HG03175 (cell line): ENCODE measurements around the gene BHLHA15.

Source experiments
- ATAC-seq: cut with Tn5 transposase; IDR thresholded peaks from one replicate; pipeline ENCODE4 v1.9.1; 2021; ENCODE audit warnings: mild to moderate bottlenecking, moderate library complexity; ENCODE audit not compliant: unreplicated experiment

The BHLHA15 gene

GRCh38 chr7:98223351-98223897 is 12.2 kb downstream of the BHLHA15 start:
- no peak for ATAC-seq

DNA sequence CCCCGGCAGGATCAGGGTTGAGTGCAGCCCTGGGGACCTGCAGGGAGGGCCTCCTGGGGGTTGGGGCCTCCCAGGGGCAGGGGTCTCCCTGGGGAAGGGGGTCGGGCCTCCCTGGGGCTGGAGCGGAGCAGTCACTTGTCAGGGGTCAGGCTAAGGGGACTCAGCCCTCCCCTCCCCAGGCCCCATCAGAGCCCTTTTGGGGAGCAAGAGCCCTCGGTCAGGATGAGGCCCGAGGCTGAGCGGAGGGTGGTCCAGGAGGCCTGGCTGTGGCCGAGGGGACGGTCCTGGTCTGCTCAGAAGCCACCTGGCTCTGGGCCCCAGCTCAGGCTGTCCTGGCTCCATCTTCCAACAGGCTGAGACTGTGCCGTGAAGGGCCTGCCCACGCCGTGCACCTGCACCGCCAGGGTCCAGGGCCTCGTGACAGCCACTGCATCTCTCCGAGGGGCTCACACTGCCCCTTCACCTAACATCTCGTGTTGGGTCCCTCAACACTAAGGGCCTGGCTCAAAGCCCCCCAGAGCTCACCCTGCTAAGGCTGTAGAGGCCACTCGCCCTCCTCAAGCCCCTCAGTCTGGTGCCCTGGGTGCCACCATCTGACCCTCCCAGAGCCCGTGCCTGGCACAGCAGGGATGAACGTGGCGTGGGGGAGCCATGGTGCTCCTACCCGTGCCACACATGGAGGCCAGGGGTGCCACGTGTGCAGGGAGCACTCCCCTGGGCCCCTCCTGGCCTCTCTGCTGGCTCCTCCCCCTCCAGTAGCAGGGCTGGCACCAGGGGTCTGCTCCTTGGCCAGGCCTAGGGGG is 12.9 kb downstream of the BHLHA15 start:
- ATAC-seq = no peak

- ATAC-seq = no peak
Measured at GRCh38 chr7:98224701-98225181, 13.5 kb downstream of the BHLHA15 start.

DNA sequence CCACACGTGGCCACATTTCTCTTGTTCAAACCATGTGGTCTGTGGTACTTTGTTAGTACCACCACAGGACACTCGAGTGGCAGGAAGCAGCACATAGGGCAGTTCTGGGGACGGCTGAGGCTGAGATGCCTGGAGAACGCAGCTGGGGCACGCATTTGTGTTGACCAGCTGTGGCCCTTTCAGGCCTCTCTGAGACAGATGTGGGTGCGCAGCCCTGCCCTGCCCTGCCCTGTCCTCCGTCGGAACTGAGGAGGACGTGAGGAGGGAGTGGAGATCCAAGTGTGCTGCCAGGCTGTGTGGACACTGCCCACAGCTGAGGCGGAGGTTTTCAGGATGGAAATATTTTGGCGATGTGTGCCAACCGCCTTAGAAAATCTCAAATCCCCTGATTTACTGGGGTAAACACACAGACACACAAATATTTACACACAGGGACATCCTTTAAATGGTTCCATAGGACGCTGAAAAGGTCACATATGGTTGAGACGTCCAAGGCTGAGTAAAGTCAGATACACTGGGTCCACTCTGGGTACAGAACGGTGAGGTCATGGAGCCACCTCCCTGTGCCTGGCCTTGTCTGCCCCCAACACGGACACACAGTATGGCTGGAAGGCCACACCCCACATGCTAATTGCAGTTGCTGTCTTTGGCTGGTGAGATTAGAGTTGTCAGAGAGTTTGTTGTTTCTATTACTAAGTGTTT is 14.8 kb downstream of the BHLHA15 start:
- ATAC-seq = no peak

- no peak for ATAC-seq
Measured at GRCh38 chr7:98227939-98228338, 16.7 kb downstream of the BHLHA15 start.

DNA sequence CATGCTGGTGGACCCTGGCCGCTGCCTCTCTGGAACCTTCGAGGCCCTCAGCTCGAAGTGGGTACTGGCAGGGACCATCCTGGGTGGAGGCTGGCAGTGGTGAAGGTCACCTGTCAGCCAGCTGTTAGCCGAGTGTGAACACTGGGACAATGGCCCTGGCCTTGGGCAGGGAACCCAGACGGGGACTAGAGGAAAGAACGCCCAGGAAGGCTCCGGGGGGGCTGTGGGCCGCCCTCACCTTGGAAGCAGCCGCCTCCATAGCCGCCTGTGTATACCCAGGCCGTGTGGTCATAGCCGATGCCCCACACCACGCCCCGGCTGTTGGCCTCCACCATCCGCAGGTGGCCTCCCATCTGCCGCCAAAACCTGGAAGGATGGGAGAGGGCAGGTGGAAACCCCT is 17.6 kb downstream of the BHLHA15 start:
- ATAC-seq = no peak

DNA sequence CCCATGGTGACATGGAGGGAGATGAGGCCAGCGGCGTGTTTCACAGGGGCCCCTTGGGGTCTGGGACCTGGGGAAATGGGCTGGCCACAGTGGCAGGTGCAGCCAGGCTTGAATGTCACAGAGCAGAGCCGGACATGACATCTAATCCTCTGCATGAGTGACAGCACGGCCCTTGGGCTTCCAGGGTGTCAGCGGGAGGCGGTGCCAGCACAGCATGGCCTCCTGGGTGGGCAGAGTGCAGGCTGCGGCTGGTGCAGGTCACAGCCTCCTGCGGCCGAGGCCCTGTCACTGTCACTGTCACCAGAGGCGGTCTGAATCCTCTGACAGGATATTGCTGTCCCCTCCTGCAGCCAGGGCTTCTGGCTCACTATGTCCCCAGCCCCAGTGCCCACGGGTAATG is 18.2 kb downstream of the BHLHA15 start:
- ATAC-seq = no peak

DNA sequence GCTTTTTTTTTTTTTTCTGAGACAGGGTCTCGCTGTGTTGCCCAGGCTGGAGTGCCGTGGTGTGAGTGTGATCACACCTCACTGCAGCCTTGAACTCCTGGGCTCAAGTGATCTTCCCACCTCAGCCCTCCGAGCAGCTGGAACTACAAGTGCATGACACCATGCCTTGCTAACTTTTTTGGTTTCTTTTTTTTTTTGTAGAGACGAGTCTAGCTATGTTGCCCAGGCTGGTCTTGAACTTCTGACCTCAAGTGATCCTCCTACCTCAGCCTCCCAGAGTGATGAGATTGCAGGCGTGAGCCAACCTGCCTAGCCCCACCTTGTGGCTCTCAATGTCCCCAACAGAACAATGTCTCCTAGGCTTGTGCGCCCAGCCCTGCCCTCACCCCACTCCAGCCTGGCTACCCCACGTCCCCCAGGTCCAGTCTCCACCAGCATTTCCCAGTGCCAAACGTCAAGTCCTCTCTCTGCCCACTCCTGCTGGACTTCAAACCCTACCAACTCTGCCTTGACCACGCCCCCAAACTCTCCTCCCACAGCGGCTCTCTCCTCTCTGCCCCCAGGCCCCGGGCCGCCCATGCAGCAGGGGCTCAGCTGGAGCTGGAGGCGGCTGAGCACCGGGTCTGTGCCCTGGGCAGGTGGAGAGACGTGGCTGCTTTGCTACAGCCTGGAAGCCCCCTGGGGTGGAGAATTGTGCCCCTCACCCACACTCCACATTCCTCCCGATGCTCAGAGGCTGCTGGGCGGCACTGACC is 18.9 kb downstream of the BHLHA15 start:
- ATAC-seq = no peak

DNA sequence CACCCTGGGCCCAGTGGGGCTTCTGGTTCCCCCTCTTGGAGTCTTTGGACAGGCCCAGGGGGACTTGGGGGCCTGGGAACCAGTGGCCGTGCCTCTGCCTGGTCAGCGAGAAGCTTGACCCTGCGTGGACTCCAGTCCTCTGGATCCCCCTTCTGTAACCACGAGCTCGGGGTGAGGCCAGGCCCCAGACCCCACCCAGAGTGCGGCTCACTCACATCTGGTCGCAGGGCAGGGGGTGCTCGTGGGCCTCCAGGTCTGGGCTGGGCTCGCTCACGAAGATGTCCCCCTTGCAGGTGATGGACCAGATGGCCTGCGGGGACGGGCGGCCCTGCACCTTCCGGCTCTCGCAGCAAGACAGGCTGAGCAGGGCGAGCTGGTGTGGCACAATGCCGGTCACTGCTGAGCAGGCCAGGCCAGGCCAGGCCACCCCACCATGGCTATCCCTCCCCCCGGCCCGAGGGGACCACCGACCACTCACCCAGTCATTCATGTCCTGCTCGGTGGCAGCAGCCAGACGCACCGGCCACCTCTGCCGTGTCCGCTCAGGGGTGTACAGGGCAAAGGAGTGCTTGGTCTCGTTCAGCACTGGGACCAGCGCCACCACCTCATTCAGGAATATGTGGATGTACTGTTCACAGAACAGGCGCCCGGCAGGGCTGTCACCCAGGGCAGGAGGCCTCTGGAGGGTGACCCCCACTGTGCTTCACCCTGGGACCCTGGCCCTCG is 19.7 kb downstream of the BHLHA15 start:
- ATAC-seq = no peak

- ATAC-seq = no peak
Measured at GRCh38 chr7:98231493-98232262, 20.4 kb downstream of the BHLHA15 start.

GRCh38 chr7:98232263-98232585 is 21.0 kb downstream of the BHLHA15 start:
- ATAC-seq = no peak

DNA sequence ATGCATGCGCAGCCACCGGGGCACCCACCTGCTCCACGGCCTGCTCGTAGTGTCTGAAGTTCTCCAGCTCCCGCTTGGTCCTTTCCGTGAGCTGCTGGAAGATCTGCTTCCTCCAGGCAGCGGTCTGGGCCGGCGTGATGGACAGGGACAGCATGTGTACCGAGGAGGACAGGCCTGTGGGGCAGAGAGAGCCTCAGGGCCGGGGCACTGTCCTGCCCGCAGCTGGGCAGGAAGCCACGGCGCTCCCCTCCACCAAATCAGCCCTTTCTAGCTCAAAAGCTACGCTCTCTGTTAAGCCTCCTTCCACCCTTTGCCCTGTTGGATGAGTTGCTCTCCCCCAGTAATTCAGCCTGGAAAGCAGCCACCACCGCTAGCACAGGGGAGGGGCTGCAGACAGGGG is 21.6 kb downstream of the BHLHA15 start:
- ATAC-seq = no peak

- ATAC-seq = no peak
Measured at GRCh38 chr7:98233219-98234070, 22.2 kb downstream of the BHLHA15 start.

GRCh38 chr7:98234429-98235147 is 23.3 kb downstream of the BHLHA15 start:
- ATAC-seq = no peak

DNA sequence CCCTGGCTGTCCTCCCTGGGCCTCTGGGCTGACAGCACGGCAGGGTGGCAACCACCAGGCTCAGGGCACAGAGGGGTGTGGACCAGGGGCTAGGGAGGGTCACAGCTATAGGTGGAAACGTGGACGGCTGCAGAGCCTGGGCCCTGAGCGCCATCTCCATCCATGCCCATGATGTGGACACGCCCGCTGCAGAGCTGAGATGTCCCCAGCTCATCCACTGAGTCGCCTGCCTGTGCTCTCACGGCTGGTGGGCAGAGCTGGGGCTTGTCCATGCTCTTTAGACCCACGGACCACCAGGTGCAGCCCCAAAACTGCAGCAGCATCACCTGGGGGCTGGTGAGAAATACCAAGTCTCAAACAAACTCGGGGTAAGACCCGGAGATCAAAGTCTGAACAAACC is 24.7 kb downstream of the BHLHA15 start:
- ATAC-seq = no peak

GRCh38 chr7:98236355-98237185 is 25.3 kb downstream of the BHLHA15 start:
- ATAC-seq = no peak

- ATAC-seq = no peak
Measured at GRCh38 chr7:98238076-98238475, 26.8 kb downstream of the BHLHA15 start.

- ATAC-seq = no peak
Measured at GRCh38 chr7:98238976-98239375, 27.7 kb downstream of the BHLHA15 start.
